ENCODE results near the gene DBX2.
"Not testable (repeated sequence)": the region's sequence is repeated elsewhere in the genome, so short reads cannot be mapped to it uniquely, and the experiment has no call there.

The DBX2 gene

DNA sequence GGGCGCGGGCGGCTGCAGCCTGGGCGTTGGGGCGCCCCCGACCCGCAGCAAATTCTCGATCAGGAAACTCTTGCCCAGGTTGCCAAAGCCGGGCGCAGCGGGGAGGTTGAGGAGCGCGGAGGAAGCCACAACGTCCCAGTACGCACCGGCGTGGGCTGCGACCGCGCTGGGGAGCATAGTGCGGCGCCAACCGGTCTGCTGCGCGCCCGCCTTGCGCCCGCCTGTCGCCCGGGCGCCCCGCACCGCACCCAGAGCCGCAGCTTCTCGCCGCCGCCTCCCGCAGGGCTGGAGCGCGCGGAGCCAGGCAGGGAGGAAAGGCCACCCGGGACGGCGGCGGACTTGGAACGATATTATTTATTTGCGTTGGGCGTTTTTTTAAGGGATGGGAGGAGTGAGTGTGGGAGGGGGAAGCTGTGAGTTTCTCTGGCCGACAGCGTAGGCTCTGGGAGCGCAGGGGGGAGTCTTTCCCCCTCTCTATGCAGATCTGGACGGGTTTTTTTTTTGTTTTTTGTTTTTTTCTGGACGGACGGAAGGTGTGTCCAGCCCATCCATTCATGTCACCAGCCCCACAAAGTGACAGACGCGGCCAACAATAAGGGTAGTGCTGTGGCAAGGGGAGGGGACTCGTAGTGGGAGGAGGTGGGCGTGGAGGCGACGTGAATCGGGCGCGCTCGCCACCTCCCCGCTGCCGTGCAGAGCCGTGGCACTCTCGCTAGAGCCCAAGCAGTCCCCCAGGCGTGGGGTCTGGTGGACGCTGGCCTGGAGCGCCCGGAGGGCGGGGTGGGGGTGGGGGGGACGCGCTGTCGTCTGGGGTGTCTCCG lies at the start of gene DBX2:
DBX2 (minus strand) TSS at position 349 of the 821 bp plus-strand sequence; CDS start at position 177, 172 bp downstream.
- no peak for DNase-seq (ENCODE audit: low read depth in 2 of 2)

DNA sequence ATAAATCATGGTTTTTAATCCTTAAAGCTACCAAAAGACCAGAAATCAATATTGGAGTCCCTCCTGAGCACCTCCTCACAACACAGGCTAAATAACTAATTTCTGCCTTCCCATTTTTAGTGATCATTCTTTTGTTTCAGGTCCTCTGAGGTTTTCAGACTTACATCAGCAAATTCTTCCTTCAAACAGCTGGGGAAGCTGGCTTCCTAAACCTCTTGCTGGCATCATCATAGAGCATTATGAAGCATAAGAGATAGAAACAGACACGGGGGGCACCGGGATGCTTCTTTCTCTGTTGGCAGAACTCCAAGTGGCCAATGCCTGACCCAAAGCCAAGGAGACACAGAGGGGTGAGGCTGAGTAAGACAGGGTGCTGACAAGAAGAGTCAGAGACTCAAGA lies 47.9 kb upstream of the DBX2 start:
- DNase-seq (ENCODE audit: low read depth in 2 of 2), result no peak

DNA sequence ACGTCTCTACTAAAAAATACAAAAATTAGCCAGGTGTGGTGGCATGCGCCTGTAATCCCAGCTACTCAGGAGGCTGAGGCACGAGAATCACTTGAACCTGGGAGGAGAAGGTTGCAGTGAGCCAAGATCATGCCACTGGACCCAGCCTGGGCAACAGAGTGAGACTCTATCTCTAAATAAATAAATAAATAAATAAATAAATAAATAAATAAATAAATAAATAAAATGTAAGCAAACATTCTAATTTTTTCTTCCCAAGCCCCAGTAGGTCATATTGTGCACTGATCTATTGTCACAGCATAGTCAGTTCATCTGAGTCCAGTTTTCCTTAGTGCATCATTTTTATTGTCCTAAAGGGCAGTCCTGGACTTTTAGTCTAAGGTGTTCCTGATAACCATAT lies 44.5 kb upstream of the DBX2 start:
- DNase-seq (ENCODE audit: low read depth in 2 of 2), result not testable (repeated sequence)

DNA sequence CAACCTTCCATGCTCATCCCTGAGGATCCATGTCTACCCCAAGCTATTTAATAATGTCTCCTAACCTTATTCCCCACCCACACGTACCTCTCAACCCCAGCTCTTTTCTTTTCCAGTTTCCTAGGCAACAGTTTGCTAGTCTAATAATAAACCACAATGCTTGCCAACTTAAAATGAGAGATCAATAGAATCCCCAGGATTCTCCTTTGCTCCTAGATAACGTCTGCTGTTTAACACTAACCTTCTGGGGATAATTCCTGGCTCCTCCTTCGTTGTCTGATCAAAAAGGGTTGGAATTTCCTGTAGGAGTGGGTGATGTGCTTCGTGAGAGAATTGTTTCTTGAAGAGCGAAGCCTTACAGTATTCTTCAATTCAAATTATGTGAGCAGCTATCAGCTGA lies 42.2 kb upstream of the DBX2 start:
- DNase-seq (ENCODE audit: low read depth in 2 of 2), result no peak

DNA sequence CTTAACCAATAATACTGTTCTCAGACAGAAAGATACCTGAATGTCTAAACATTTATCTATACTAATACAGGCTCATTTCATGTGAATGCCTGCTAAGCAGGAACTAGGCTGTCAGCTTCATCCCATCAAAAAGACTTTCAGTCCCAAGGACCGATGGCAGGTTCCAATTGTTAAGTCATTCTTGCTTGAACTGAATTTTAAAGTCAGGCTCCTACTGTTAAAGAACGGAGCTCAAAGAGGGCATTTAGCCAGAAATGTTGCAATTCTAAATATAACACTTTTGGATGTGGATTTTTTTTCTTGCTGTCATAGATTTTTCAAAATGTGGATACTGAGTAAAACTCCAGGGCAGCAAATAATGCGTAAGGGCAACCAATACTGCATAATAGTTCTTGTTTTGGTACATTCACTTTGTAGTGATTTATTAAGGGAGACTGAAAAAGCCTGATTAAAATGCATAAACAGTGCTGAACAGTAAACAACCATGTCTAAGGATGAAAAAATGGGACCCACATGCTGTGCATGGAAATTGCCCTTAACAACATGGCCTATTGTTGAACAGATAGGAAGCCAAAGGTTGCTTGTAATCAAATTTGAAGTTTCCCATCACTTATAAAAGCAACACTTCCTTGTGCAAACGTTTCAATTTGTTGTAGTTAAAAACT lies 38.6 kb upstream of the DBX2 start:
- DNase-seq (ENCODE audit: low read depth in 2 of 2), result no peak

DNA sequence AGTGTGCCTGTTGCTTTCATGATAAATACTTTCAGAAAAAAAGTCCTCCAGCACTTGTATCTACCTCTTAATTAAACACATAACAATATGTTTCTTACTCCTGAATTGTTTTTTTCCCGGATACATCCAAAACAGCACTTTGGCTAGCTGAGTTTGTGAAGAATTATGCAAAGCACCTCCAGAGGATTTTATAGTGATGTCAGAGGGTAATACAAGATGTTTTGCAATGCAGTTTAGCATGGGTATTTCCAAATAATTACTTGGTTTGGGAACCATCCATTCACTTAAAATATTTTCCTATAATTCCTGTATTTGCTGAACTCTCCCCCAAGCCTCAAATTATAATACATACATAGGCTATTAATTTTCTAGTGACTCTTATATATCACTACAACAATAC lies 37.7 kb upstream of the DBX2 start:
- no peak for DNase-seq (ENCODE audit: low read depth in 2 of 2)

DNA sequence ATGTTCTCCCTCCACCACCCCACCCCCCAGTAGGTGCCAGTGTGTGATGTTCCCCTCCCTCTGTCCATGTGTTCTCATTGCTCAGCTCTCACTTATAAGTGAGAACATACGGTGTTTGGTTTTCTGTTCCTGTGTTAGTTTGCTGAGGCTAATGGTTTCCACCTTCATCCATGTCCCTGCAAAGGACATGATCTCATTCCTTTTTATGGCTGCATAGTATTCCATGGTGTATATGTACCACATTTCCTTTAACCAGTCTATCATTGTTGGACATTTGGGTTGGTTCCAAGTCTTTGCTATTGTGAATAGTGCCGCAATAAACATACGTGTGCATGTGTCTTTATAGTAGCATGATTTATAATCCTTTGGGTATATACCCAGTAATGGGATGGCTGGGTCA lies 33.3 kb upstream of the DBX2 start:
- not testable (repeated sequence) for DNase-seq (ENCODE audit: low read depth in 2 of 2)

DNA sequence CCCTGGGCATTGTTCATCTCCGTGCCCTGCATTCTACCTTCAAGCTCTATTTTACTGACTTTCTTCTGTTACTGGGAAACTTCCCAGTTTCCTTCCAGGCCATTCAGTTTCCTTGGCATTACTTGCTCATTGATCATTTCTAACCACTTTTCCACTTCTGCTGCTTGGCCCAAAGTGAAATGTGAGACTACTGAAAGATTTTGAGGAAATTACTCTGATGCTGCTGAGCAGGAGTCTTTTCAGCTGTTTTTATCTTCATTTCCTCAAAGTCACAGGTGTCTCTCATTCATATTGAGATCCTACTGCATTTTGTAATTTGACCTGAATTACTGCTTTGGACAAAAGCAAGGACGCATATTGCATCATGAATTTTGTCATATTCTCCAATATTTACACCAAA lies 26.4 kb upstream of the DBX2 start:
- no peak for DNase-seq (ENCODE audit: low read depth in 2 of 2)

DNA sequence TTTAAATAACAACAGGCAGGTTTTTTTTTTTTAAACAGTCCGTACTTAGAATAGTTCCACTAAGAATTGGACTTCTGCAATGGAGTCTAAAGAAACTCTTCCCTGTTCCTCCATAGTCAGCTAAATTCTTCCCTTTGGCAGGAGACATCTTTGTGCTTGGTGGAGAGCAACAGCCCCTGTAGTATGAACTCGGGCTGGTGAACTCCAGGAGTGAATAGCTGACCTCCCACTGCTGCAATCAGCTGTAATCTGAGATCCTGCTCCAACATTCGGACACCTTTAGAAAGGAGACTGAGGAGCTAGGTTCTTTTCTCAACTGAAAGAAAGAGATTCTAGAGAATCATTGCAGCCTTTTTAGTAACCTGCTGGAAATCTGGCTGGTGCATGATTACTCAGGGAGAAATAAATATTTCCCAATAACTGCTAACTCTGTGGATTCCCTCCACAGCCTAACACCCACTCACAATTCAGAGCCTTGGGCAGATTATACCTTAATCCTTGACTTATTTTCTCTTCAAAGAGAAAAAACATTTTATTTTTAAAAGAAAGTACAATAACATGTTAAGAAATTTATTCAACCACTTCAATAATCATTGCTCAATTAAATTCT lies 25.6 kb upstream of the DBX2 start:
- no peak for DNase-seq (ENCODE audit: low read depth in 2 of 2)

DNA sequence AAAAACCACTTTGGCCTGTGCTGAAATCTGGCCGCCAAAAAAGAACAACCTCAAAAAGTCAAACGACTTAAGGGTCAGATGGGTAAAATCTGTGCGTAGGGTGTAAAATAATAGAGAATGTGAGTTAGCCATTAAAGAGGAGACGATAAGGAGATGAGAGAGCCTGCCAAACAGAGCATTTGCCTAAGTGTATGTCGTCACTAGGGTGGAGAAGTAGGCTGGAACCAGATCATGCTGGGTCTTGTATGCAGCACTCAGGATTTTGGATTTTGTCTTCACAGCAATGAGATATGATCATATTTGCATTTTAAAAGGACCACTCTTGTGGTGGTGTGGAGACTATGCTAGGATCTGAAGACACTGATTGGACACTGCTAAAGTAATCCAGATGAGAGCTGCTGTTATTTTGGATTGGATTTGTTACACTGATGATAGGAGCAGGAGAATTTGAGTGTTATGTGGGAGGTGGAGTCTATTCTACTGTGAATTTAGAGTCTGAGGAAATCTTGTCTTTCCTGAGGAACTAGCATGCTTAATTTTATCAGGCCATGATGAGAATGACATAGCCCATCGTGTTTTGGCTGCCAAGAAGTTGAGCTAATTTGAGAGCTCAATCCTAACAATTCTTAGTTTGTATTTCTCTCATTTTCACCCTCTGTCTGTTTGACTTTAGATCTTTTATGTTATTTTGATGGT lies 24.8 kb upstream of the DBX2 start:
- DNase-seq (ENCODE audit: low read depth in 2 of 2), result no peak

DNA sequence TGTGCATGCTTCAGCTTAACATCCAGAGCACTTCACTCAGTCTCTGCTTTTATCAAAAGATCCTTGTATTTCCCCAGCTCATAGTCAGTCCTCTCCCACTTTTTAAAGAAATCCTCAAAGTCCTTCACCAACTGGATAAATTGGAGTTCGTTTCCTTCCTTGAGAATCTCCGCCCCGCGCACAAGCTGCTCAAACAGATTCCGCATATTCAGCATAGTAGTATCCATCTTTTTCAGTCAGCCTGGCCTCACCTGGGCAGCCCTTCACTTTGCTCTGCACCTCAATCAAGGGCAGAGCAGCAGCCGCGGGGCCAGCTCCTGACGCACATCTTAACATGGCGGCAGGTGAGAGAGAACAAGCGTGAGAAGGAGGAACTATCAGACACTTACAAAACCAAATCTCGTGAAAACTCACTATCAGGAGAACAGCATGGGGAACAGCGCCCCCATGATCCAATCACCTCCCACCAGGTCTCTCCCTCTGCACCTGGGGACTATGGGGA lies 14.3 kb upstream of the DBX2 start:
- DNase-seq (ENCODE audit: low read depth in 2 of 2), result no peak

DNA sequence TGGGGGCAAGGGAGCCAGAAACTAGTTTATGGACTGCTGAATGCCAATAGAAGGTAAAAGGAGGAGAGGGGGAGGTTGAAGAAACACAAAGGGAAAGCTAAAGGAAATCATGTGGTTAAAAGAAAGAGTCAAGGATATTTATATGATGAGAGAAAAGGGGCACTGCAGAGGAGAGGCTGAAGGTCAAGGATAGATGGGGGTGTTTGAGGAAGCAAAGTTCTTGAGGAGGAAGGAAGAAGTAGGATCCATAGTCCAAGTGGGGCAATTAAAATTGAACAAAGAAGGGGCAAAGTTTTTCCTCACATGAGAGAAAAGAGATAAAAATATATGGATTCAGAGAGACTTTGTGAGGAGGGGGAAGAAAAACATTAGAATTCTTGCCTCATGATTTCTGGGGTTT lies 10.1 kb upstream of the DBX2 start:
- DNase-seq (ENCODE audit: low read depth in 2 of 2), result no peak

DNA sequence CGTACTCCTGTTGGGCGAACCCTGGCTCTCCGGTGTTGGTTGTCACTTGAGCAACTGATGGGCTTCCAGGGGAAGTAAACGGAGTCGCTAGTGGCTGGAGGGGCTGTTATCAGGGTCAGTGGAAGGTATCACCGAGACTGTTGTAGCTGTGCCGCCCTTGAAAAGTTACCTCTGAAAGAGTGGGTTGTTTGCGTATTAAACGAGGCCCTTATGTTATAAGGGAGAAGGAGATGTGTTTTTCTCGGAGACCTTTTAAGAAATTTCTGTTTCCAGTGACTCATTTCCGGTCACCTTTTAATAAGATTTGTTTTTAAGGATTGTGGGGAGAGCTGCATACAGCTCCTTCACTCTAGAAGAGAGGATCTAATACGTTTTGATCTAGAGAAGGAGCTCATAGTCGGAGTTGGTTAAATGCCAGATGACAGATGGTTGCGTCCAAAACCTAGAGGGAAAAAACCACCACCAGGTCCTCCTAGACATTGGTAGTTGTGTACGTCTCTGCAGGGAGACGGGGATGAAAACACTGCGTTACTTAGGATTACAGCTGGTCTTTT lies 750 bp upstream of the DBX2 start:
- no peak for DNase-seq (ENCODE audit: low read depth in 2 of 2)

DNA sequence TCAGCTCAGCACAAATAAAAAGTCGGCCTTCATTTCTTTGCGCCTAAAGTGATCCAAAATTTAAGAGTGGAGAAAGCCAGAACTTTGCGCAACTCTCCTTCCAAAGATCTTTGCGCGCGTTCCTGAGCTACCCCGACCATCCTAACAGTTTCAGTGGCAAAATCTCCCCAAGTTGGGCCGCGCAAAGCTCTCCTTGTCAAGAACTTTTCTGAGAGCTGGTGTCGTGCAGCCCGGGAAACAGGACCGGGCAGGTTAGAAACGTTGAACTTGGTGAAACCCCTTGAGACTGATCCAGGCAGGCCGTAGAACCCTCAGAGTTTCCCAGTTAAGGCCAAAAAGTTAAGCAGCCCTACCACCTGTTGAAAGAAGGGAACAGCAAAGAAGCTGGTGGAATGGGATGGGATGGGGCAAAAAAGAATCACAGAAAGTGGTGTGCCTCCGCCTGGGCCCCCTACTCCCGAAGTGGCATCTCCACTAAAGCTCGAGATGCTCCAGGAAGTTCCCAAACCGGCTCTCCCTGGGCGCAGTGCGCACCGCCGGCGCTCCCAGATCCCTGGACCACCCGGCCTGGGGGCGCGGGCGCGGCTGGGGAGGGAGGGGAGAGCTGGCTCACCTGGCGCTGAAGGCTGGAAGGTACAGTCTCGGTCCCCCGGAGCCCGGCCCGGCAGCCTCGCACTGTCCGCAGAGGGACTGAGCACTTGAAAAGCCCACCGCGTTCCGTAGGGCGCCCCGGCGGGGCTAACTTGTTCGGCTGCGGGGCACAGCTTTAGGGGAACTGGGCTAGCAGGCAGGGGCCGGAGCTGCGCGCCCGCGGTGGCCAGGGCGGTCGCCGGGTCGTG lies 768 bp downstream of the DBX2 start:
- no peak for DNase-seq (ENCODE audit: low read depth in 2 of 2)

DNA sequence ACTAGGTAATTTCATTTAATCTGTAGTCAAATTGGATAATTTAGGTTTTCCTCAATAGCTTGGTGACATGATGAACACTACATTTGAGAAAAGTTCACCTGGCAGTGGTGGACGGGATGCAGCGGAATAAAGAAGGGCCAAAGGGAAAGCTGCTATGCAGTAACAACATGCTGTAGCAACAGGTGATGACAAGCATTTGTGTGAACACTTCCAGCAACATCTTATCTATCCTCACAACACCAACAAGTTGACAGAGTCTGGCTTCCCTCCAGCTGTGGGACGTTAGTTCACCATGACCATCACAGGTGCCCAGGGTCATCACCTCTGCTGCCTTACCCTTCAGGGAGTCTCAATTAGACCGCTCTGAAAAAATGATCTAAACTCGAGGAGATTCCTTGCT lies 8.3 kb downstream of the DBX2 start:
- no peak for DNase-seq (ENCODE audit: low read depth in 2 of 2)

DNA sequence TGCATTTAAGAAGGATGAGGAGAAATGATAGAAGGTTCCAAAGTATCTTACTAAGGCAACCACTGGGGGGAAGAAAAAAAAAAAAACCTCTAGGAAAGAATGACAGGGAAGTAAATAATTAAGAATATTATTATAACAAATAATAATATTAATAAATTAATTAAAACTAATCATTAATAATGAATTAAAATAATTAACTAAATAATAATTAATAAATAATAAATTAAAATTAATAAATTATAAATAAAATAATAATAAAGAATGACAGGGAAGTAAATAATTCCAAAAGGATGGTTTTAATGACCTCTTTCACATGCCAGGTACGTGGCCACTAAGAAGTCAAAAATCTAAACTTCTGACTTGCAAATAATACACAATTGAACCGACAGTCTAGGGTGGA lies 9.9 kb downstream of the DBX2 start:
- no peak for DNase-seq (ENCODE audit: low read depth in 2 of 2)

DNA sequence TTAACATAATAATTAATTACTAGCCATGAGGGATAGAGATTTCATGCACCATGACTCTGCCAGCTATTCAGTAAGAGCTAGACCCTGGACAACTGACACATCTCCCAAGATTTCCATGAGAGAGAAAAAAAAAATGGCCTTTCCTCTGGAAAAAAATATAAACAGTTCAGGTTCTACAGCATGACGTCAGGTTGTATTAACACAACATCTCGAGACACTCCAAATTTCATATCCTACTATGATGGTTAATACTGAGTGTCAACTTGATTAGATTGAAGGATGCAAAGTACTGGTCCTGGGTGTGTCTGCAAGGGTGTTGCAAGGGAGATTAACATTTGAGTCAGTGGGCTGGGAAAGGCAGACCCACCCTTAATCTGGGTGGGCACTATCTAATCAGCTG lies 11.1 kb downstream of the DBX2 start:
- DNase-seq (ENCODE audit: low read depth in 2 of 2), result no peak

DNA sequence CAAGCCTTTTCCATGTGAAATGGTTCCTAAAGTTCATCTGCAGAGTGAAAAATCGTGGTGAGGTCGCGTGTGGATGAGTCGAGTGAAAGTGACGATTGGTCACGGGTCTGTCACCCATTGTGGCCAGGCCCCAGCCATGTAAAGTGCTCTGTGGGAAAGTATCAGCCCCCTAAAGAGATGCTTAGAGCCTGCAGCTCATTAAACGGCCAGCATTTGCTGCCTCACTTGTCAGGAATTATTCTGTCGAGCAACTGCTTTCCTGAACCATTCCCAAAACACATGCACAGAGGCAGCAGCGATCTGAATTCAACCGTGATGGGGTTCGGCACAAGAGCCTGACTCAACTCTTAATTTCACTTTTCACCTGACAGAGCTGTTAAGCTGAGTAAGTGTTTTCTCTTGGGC lies 16.0 kb downstream of the DBX2 start:
- no peak for DNase-seq (ENCODE audit: low read depth in 2 of 2)

DNA sequence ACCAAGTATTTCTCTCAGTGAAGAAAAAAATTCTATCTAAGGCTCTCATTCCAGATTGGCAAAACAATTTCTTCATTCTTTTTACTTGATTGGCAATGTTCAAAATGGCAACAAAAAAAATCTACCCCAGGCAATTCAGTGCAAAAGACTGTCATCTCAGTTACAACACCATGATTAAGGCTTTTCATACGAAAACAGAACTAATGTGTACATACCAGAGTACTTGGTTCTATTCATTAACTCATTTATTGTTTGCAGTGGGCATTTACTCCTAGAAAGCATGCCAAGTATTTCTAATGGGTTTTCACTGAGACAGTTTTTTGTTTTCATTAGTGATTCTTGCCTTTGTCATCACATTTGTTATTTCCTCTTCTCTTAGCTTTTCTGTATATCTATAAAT lies 33.0 kb downstream of the DBX2 start:
- no peak for DNase-seq (ENCODE audit: low read depth in 2 of 2)

DNA sequence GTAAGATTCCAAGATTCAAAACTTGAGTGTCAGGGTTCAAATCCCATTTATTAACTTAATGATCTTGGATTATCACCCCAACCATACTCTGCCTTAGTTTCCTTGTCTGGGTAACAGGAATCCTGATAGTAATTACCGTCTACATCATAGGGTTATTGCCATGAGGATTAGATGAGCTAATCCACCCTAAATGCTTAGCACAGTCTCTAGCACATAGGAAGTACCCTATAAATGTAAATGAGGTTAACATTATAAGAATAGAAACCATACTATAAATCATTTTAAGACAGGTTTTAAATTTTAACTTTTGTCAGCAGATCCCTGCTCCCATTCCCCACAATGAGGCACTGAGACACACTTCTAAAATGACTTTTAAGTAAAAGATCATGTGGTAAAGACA lies 36.5 kb downstream of the DBX2 start:
- DNase-seq (ENCODE audit: low read depth in 2 of 2), result no peak

DNA sequence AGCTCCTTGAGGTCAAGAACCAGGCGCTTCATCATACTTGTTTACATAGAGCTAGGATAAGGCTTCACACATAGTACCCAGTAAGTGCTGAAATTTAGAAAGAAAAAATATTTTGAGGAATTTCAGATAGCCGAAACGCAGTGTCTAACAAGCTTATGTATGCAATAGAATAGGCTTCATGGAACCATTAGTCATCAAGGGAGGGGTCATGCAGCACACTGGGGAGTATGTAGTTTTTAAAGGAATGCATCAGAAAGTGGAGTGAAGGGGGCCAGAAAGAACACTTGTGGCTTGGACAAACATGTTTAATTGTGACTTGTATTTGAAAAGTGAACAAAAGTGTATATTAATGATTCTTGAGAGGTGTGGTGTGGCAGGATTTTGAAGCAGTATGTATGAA lies 38.1 kb downstream of the DBX2 start:
- no peak for DNase-seq (ENCODE audit: low read depth in 2 of 2)

All from fibroblast of skin of left biceps (primary cell).